HepG2 (cell line): ENCODE results near the gene ZNF773.

Experiments
- MAFK ChIP-seq, 2 experiments: IDR thresholded peaks in 1 of 2; conservative IDR thresholded peaks in 1 of 2; 2 replicates each; pipeline ENCODE4 v1.6.1; 2011; ENCODE audit warnings: improper control_type of control experiment in 2 of 2, low read length in 2 of 2
- PHF8 ChIP-seq: sonication (generic); formaldehyde crosslinking; IDR thresholded peaks from 2 replicates; pipeline ENCODE4 v1.5.0; 2020; ENCODE audit warnings: missing genetic modification reagents
- SNAPC5 ChIP-seq: sonication (generic); formaldehyde crosslinking; IDR thresholded peaks from 2 replicates; pipeline ENCODE4 v1.8.1; 2023; ENCODE audit warnings: mild to moderate bottlenecking, missing genetic modification reagents, borderline replicate concordance
- USF2 ChIP-seq, 2 experiments: sonication (generic) in 1 of 2; formaldehyde crosslinking in 1 of 2; IDR thresholded peaks; 2 replicates each; pipeline versions ENCODE4 v1.5.1 to v1.6.1; 2011 to 2020; ENCODE audit warnings: borderline replicate concordance in 1 of 2, low read depth in 1 of 2, low read length in 1 of 2, mild to moderate bottlenecking in 1 of 2, missing genetic modification reagents in 1 of 2, moderate library complexity in 1 of 2
- ZBTB25 ChIP-seq: IDR thresholded peaks from 2 replicates; pipeline ENCODE4 v1.6.1; 2018; ENCODE audit warnings: missing genetic modification reagents
- ZNF317 ChIP-seq: sonication (generic); formaldehyde crosslinking; IDR thresholded peaks from 2 replicates; pipeline ENCODE4 v1.5.0; 2020; ENCODE audit warnings: mild to moderate bottlenecking, missing genetic modification reagents
- ZNF496 ChIP-seq: sonication (generic); formaldehyde crosslinking; IDR thresholded peaks from 2 replicates; pipeline ENCODE4 v1.8.1; 2023; ENCODE audit warnings: mild to moderate bottlenecking, moderate library complexity, missing genetic modification reagents; ENCODE audit not compliant: insufficient replicate concordance

- no peak for TF ChIP-seq USF2 (IDR thresholded peaks at IDR 0.05; ENCODE audit: low read depth, low read length)
- TF ChIP-seq USF2 (CRISPR knock-in tag; IDR thresholded peaks at IDR 0.05; ENCODE audit: borderline replicate concordance) = no peak; the same call in 1 of the 2 replicates
- peak; percentile 70; the same call in 1 of the 2 replicates for TF ChIP-seq ZNF317 (CRISPR knock-in tag)
- TF ChIP-seq ZBTB25 (CRISPR knock-in tag) = peak; percentile 90
- peak; percentile 93 for TF ChIP-seq PHF8 (CRISPR knock-in tag)
- TF ChIP-seq ZNF496 (CRISPR knock-in tag) = no peak
- TF ChIP-seq MAFK (conservative IDR thresholded peaks at IDR 0.05 in 1 of 2, IDR thresholded peaks at IDR 0.05 in 1 of 2; ENCODE audit: low read length in 2 of 2) = no peak
- TF ChIP-seq SNAPC5 (CRISPR knock-in tag) = no peak
These were observed 27.6 kb downstream of the ZNF773 start, which contains the start of gene ZNF549 for GRCh38 chr19:57527136-57527881.
